ENCODE data around the gene REEP5.
"Not testable (repeated sequence)": the region's sequence is repeated elsewhere in the genome, so short reads cannot be mapped to it uniquely, and the experiment has no call there.

REEP5 gene

DNA sequence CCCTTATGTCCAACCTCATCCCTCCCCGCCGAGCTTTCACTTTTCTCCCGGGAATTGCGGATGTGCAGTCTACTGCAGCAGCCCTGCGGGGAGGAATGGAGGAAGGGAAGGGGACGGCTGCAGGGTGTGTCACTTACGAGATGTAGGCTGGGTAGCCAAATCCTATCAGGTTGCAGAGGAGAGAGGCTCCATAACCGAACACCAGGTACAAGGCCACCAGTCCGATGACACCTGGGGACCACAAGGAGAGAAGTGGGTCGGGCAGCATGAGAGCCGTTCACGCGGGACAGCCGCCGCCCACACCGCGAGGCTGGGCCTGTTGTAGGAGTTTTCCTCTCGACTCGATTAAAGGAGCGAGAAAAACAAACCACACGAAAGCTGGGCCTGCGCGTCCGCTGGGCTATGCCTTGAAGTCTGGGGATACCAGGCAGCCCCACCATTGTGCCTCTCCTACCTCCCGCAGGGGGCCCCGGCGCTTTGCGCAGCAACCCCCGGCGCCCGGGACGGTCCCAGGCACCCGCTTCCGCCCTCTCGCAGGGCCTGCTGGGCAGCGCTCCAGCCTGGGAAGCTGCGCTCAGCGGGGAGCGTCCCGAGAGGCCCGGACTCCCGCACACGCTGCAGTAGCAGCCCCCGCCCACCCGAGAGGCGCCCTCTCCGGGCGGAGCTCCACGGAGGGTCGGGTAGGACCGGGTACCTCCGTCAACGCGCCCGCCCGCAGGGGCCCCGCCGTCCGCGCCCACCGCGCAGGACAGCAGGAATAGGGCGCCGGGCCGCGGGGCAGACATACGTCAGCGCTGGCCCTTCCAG lies 798 bp downstream of the REEP5 start:
- Mint-ChIP-seq H3K4me1 (peaks cover 78% of the 10 kb centered on the region), H3K36me3 (peaks cover 43% of the 10 kb centered on the region), H3K4me3 (peak overlapping the region; percentile 93), H3K27ac (peak overlapping the region; percentile 77), H3K27me3 (peaks cover 5% of the 10 kb centered on the region), H3K9me3 (no peaks in the 10 kb centered on the region)
- CTCF ChIA-PET, result interaction anchor here (0.9 to 4.6 kb wide), 12 partner anchors 9 to 229 kb away, joined by 3 to 22 read pairs (median 4); partner anchors contain the start of gene DCP2
- DNase-seq, result peak; percentile 69

- no peak overlapping the region for H3K27ac Mint-ChIP-seq
- no peak for DNase-seq
- peaks cover 86% of the 10 kb centered on the region for H3K4me1 Mint-ChIP-seq
- CTCF ChIA-PET, result interaction anchor here (0.7 to 4.6 kb wide), 9 partner anchors 9 to 369 kb away, joined by 3 to 22 read pairs (median 5); partner anchors contain the start of gene DCP2
- H3K36me3 Mint-ChIP-seq, result peaks cover 50% of the 10 kb centered on the region
- peak overlapping the region; percentile 93 for H3K4me3 Mint-ChIP-seq
- peaks cover 5% of the 10 kb centered on the region for H3K27me3 Mint-ChIP-seq
- no peaks in the 10 kb centered on the region for H3K9me3 Mint-ChIP-seq
Measured at GRCh38 chr5:112919972-112920371, 2.1 kb downstream of the REEP5 start.

GRCh38 chr5:112918679-112919078 lies 3.3 kb downstream of the REEP5 start:
- H3K36me3 Mint-ChIP-seq, result peaks cover 56% of the 10 kb centered on the region
- no peak overlapping the region for H3K27ac Mint-ChIP-seq
- CTCF ChIA-PET, result no interaction called here
- no peak overlapping the region for H3K4me3 Mint-ChIP-seq
- H3K27me3 Mint-ChIP-seq, result peaks cover 5% of the 10 kb centered on the region
- DNase-seq, result no peak
- H3K9me3 Mint-ChIP-seq, result no peaks in the 10 kb centered on the region
- peaks cover 78% of the 10 kb centered on the region for H3K4me1 Mint-ChIP-seq

DNA sequence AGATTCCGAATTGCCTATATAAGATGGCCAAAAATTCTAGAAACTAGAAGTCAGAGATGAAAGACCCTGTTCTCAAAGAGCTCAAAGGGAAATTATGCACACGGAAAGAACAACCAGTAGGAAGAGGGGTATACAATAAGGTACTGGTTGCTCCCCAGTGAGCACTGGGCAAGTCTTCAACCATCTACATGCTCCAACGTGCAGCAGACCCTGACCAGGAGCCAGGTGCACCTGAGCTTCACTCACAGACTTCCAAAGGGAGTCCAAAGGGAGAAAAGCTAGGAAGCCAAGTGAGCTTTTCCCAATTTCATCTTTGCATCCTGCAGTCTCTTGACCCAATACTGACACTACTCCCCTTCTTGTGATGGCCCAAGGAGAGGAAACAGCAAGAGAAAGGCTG lies 3.9 kb downstream of the REEP5 start:
- H3K4me3 Mint-ChIP-seq, result no peak overlapping the region

GRCh38 chr5:112917453-112917995 lies 4.5 kb downstream of the REEP5 start:
- DNase-seq, result peak; percentile 35
- Mint-ChIP-seq H3K4me1 (peaks cover 76% of the 10 kb centered on the region), H3K36me3 (peaks cover 65% of the 10 kb centered on the region), H3K9me3 (peaks cover 1% of the 10 kb centered on the region), H3K27me3 (peaks cover 5% of the 10 kb centered on the region), H3K4me3 (no peak overlapping the region), H3K27ac (no peak overlapping the region)
- CTCF ChIA-PET, result no interaction called here

More for the DNA sequence above, 3.9 kb downstream of the REEP5 start:
- CTCF ChIA-PET, result no interaction called here
- H3K36me3 Mint-ChIP-seq, result peaks cover 59% of the 10 kb centered on the region
- peaks cover 76% of the 10 kb centered on the region for H3K4me1 Mint-ChIP-seq
- no peak for DNase-seq
- H3K9me3 Mint-ChIP-seq, result peaks cover 1% of the 10 kb centered on the region
- H3K27ac Mint-ChIP-seq, result no peak overlapping the region
- H3K27me3 Mint-ChIP-seq, result peaks cover 5% of the 10 kb centered on the region

DNA sequence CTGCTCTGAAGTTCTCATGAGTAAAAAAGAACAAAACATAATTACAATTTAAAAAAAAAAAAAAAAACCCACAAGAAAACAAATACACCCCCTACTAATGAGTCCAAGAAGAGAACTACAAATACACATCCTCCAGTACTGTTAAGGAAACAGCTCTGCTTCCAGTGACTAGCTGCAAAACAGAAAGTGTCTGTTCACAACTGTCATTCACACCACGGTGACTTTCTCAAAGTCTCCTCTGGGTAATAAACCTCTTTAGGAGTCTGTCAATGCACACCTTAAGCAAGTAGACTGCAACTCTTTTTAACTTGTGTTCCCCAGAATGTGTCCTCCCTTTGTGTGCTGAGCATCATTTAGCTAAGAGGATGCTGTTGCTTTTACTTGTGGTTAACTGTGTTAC lies 6.2 kb downstream of the REEP5 start:
- Mint-ChIP-seq H3K9me3 (peaks cover 1% of the 10 kb centered on the region), H3K27me3 (peaks cover under 1% of the 10 kb centered on the region), H3K4me1 (peaks cover 75% of the 10 kb centered on the region), H3K27ac (peak overlapping the region; percentile 81), H3K4me3 (no peak overlapping the region), H3K36me3 (peaks cover 70% of the 10 kb centered on the region)
- CTCF ChIA-PET, result interaction anchor here (0.8 to 1.6 kb wide), 5 partner anchors 9 to 20 kb away, joined by 3 to 4 read pairs (median 3); no protein-coding TSS in a partner anchor
- no peak for DNase-seq

DNA sequence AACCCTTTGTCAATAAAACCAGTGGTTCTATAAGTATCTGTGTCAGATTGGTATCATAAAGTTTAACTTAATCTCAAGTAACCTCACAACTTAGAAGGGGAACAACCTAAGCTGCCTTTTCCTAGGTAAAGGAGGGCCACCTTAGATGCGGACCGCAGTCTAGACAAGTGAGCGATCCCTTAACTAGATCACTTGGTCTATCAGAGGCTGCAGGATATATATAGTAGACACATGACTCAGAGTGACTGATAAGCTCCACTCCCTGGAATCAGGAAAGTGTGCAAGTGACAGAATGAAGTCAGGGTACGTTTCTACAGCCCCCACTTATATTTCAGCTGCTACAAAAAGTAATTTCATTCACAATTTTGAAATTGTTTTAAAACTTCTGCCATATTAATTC lies 7.4 kb downstream of the REEP5 start:
- no peaks in the 10 kb centered on the region for H3K27me3 Mint-ChIP-seq
- peaks cover 75% of the 10 kb centered on the region for H3K36me3 Mint-ChIP-seq
- H3K9me3 Mint-ChIP-seq, result peaks cover 1% of the 10 kb centered on the region
- peaks cover 66% of the 10 kb centered on the region for H3K4me1 Mint-ChIP-seq
- H3K4me3 Mint-ChIP-seq, result no peak overlapping the region
- CTCF ChIA-PET, result interaction anchor here (0.7 to 0.9 kb wide), 3 partner anchors 9 to 156 kb away, joined by 3 to 4 read pairs (median 3); no protein-coding TSS in a partner anchor
- DNase-seq, result no peak
- no peak overlapping the region for H3K27ac Mint-ChIP-seq

GRCh38 chr5:112910529-112910928 lies 11.5 kb downstream of the REEP5 start:
- CTCF ChIA-PET, result interaction anchor here (0.6 to 1.0 kb wide), 2 partner anchors 10 to 608 kb away, joined by 3 to 5 read pairs; no protein-coding TSS in a partner anchor
- DNase-seq, result no peak
- no peaks in the 10 kb centered on the region for H3K27me3 Mint-ChIP-seq
- H3K9me3 Mint-ChIP-seq, result peaks cover 1% of the 10 kb centered on the region
- no peak overlapping the region for H3K27ac Mint-ChIP-seq
- peaks cover 61% of the 10 kb centered on the region for H3K36me3 Mint-ChIP-seq
- H3K4me1 Mint-ChIP-seq, result peaks cover 33% of the 10 kb centered on the region
- H3K4me3 Mint-ChIP-seq, result no peak overlapping the region

DNA sequence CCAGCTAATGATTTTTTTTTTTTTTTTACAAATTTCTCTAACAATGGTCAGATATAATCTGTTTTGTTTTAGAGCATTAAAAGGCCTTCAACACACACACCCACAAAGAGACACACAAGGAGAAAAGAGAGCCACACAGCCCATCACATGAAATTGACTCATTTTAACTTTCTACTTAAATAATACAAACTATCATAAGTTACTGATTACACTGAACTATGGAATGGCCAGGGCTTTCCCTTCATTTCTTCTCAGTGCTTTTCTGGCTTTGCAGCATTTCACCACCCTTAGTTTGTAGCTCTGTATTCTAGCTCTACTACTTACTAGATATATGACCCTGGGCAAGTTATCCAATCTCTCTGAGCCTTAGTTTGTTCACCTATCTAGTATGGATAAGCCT lies 13.2 kb downstream of the REEP5 start:
- Mint-ChIP-seq H3K9me3 (peaks cover 1% of the 10 kb centered on the region), H3K27me3 (no peaks in the 10 kb centered on the region), H3K4me1 (peaks cover 29% of the 10 kb centered on the region), H3K36me3 (peaks cover 56% of the 10 kb centered on the region), H3K4me3 (no peak overlapping the region), H3K27ac (no peak overlapping the region)
- CTCF ChIA-PET, result no interaction called here
- DNase-seq, result no peak

DNA sequence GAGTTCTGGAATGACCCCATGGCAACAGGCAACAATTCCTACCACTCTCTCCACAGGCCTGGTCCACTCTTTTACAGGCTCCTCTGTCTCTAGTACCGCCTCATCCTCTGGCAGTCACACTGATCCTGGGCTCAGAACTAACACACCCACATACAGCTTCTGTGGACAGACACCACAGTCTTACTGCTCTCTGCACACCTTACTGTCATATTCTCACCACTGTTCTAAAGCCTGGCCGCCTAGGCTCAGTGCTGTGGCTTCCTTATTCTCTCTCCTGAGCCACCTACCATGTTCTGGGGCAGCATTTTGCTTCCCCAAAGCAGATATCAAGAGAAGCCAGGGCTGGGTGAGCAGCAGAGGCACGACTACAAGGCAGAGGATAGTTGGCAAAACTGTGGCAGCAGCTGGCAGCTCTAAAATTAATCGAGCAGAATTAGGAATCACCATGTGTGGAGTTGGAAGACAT lies 14.8 kb downstream of the REEP5 start:
- Mint-ChIP-seq H3K27ac (no peak overlapping the region), H3K36me3 (peaks cover 53% of the 10 kb centered on the region), H3K4me3 (no peak overlapping the region), H3K9me3 (no peaks in the 10 kb centered on the region), H3K27me3 (no peaks in the 10 kb centered on the region), H3K4me1 (peaks cover 18% of the 10 kb centered on the region)
- no peak for DNase-seq
- CTCF ChIA-PET, result interaction anchor here (1.1 to 1.5 kb wide), 2 partner anchors 14 to 215 kb away, joined by 3 read pairs; no protein-coding TSS in a partner anchor

DNA sequence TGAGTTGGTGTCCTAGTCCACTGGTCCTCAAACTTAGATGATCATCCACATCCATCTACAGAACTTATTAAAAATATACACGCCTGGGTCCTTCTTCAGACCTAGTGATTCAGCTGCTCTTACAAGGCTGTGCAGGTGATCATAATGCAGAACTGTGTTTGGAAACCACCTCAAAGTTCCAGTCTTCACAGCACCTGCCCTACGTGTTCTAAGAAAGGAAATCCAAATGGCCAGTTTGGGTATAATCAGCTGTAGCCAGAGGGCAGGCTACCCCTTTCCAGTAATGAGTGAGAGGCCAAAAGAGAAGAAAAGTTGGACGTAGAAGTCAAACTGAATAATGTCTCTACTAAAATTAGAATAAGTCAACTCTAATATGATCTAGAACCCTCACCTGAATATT lies 15.4 kb downstream of the REEP5 start:
- Mint-ChIP-seq H3K4me1 (peaks cover 14% of the 10 kb centered on the region), H3K27ac (no peak overlapping the region), H3K36me3 (peaks cover 53% of the 10 kb centered on the region), H3K9me3 (no peaks in the 10 kb centered on the region), H3K27me3 (no peaks in the 10 kb centered on the region), H3K4me3 (no peak overlapping the region)
- CTCF ChIA-PET, result interaction anchor here (1.1 to 1.5 kb wide), 2 partner anchors 15 to 215 kb away, joined by 3 read pairs; no protein-coding TSS in a partner anchor
- DNase-seq, result no peak

GRCh38 chr5:112904996-112905395 lies 17.0 kb downstream of the REEP5 start:
- H3K9me3 Mint-ChIP-seq, H3K27me3 Mint-ChIP-seq, H3K4me3 Mint-ChIP-seq, CTCF ChIA-PET, H3K4me1 Mint-ChIP-seq, DNase-seq: not testable (repeated sequence)
- peak overlapping the region; percentile 11 for H3K27ac Mint-ChIP-seq
- peaks cover 52% of the 10 kb centered on the region for H3K36me3 Mint-ChIP-seq

DNA sequence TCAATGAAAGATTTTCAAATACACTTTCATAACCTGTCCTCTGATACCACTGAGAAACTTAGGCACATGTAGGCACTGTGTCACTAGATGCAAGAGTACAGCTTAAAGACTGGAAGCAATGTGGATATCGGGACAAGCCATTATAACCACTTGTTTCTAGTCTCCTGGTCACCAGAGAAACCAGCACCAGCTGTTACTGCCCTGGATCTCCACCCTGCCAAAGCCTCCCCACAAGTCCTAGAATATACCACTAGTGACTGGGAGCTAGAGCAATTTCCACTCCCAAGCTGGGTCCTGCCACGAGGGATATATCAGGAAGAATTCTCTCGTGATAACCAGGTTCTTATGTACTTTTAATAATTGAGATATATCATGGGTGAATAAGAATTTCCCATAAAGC lies 19.5 kb downstream of the REEP5 start:
- H3K36me3 Mint-ChIP-seq, result peaks cover 53% of the 10 kb centered on the region
- CTCF ChIA-PET, result interaction anchor here (0.8 to 1.2 kb wide), 3 partner anchors 14 to 699 kb away, joined by 3 read pairs; no protein-coding TSS in a partner anchor
- H3K9me3 Mint-ChIP-seq, result no peaks in the 10 kb centered on the region
- no peak overlapping the region for H3K27ac Mint-ChIP-seq
- H3K27me3 Mint-ChIP-seq, result no peaks in the 10 kb centered on the region
- no peak for DNase-seq
- no peak overlapping the region for H3K4me3 Mint-ChIP-seq
- H3K4me1 Mint-ChIP-seq, result peaks cover 10% of the 10 kb centered on the region

DNA sequence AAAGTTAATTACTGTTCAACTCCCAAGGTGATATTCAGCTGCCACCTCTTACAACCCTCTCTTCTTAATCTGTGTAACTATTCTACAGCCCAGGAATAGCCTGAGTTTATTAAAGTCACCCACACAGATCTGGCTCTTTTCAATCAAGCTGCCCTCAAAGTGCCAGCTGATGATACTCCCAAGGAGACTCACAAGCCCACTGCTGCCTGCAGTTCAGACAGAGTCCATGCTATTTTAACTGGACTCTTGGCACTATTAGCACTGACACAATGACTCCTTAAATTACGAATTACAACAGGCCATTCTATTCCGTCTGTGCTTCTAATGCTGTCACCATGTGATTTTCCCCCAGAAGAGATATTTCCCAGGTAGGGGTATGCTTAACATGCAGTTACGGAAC lies 26.3 kb downstream of the REEP5 start:
- H3K4me3 Mint-ChIP-seq, result no peak overlapping the region
- no peaks in the 10 kb centered on the region for H3K9me3 Mint-ChIP-seq
- peaks cover 5% of the 10 kb centered on the region for H3K4me1 Mint-ChIP-seq
- CTCF ChIA-PET, result interaction anchor here (0.6 to 1.5 kb wide), 4 partner anchors 16 to 81 kb away, joined by 3 to 4 read pairs (median 3); partner anchors contain the start of gene DCP2
- peak overlapping the region; percentile 15 for H3K27ac Mint-ChIP-seq
- no peaks in the 10 kb centered on the region for H3K27me3 Mint-ChIP-seq
- DNase-seq, result no peak
- H3K36me3 Mint-ChIP-seq, result peaks cover 50% of the 10 kb centered on the region
